CD4-positive, alpha-beta T cell treated with Interleukin-4 for 1 hour (primary cell): Measurements from ENCODE around the gene SYT15B.
A peak's percentile ranks its signal among the peaks of the same experiment; 100 is the strongest.
"Not testable (repeated sequence)": the region's sequence is repeated elsewhere in the genome, so short reads cannot be mapped to it uniquely, and the experiment has no call there.

Source experiments
- DNase-seq, 2 donors: peaks; one replicate each; pipeline ENCODE4 v3.0.0-alpha.2; 2020 to 2022

Gene SYT15B

DNA sequence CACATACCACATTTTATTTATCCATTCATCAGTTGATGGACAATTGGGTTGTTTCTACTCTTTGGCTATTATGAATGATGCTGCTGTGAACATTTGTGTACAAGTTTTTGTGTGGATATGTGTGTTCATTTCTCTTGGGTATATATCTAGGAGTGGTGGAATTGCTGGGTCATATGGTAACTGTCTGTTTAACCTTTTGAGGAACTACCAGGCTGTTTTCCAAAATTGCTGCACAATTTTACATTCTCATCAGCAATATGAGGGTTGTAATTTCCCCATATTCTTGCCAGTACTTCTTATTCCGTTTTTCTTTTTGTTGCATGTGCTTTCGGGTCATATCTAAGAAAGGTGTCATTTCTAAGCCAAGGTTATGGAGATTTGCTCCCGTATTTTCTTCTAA lies 38.3 kb downstream of the SYT15B start:
- DNase-seq = not testable (repeated sequence)

- peak in 1 of 2 donors; percentile 12 for DNase-seq
These were observed 39.3 kb downstream of the SYT15B start for GRCh38 chr10:47724119-47724518.

DNA sequence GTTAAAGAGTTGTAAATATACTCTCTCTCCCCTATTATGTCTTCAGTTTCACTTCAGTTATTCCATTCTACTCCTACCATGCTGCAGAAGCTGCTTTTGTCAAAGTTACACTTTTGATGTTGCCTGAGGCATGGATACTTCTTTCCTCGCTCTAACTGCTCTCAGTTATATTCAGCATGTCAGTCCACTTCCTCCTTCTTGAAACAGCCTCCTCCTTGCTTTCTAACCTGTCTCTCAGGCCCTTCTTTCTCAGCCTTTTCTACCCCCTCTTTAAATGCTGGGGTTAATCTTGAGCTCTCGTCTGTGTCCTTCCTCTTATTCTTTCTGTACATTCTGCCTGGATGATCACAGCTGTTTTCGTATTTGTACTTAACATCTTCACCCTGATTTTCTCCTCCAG lies 40.0 kb downstream of the SYT15B start:
- DNase-seq = not testable (repeated sequence)

DNA sequence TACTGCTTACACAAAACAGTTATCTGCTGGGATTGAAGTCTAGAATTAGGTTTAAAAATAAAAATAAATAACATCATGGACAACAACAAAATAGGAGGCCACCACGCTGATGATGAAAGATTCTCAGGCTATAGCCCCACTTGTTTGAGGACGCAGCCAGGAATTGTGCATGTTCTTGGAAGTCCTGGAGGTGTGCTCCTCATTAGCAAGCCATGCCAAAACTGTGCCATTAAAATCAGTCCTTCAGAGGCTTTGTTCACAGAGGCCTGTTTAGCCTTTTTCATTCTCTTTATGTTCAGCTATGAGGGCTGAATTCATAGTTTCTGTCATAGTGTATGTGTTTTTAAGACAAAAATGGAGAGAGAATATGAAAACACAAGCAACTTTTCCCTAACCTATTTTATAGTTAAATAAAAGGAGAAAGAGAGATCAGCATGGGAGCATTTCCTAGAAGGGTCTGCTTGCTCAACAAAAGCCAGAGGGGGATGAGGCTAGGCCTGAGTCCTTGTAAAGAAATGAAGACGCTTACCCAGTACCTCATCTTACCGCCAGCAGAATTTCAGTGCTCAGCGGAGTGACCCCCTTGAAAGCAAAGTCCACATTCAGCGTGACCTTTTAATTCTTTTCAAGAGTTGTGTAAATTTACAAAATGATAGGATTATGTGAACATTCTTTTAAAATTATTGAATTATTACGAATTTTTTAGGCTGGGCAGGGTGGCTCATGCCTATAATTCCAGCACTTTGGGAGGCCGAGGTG lies 46.2 kb downstream of the SYT15B start:
- not testable (repeated sequence) for DNase-seq
